GM12878 (cell line): ENCODE measurements around the gene IL36RN. TPM values are rescaled to one million over a fixed set of nuclear protein-coding genes. Genes with fewer than 3 reads are reported as not detected.

ENCODE experiments used
- ATAC-seq: fragments of 200-7000 bp; cut with Tn5 transposase; 3 replicates; pipeline ENCODE4 v1.9.1; 2020; ENCODE audit warnings: mild to moderate bottlenecking, moderate library complexity
- BruUV-seq: library from RNA; stranded (reverse); fragments of 400-500 nt; replicated peaks from 2 replicates; lab custom pipeline; 2021; lab: Mats Ljungman, UMichigan
- CTCF ChIA-PET: fragments of 300-600 bp; sonication (Branson Sonifier 250); formaldehyde crosslinking; extraction: SDS; loops from one replicate; lab custom pipeline; 2021; ENCODE audit warnings: inconsistent platforms; lab: Yijun Ruan, JAX
- POLR2A ChIA-PET: fragments of 350-600 bp; formaldehyde crosslinking; extraction: SDS; loops from one replicate; lab custom pipeline; 2021; ENCODE audit warnings: inconsistent platforms; lab: Charles Lee
- RAD21 ChIA-PET: fragments of 300-600 bp; sonication (Branson Sonifier 250); formaldehyde crosslinking; loops from one replicate; lab custom pipeline; 2023; ENCODE audit warnings: antibody characterized with exemption; ENCODE audit not compliant: unreplicated experiment; lab: Charles Lee
- SMC1A ChIA-PET: fragments of 300-600 bp; sonication (Branson Sonifier 250); formaldehyde crosslinking; loops from one replicate; lab custom pipeline; 2023; ENCODE audit not compliant: unreplicated experiment, uncharacterized antibody; lab: Charles Lee
- DNase-seq: peaks from one replicate; pipeline ENCODE4 v3.0.0-alpha.2; 2011; ENCODE audit warnings: low read depth, low spot score
- FAIRE-seq: peaks from 3 replicates; lab custom pipeline; 2011; peaks lifted over from hg19 to GRCh38; lab: Jason Lieb, UNC
- H2AFZ ChIP-seq: 2 replicates; pipeline ENCODE4 v1.6.0; 2011; ENCODE audit warnings: low read depth, low read length, control low read depth; ENCODE audit not compliant: control insufficient read depth
- H3K27ac ChIP-seq: 2 replicates; pipeline ENCODE4 v1.5.1; 2011; ENCODE audit warnings: control low read depth; ENCODE audit not compliant: control insufficient read depth, insufficient read depth
- H3K27me3 ChIP-seq, 2 experiments: replicated peaks in 1 of 2; 2 replicates each; pipeline versions ENCODE4 v1.6.0 to v1.6.1; 2011; ENCODE audit warnings: low read length in 1 of 2; ENCODE audit not compliant: control insufficient read depth in 2 of 2, insufficient read depth in 2 of 2
- H3K36me3 ChIP-seq, 2 experiments: 2 replicates each; pipeline ENCODE4 v1.5.1; 2011; ENCODE audit warnings: low read length in 1 of 2; ENCODE audit not compliant: control insufficient read depth in 2 of 2, insufficient read depth in 2 of 2
- H3K4me1 ChIP-seq: 2 replicates; pipeline ENCODE4 v1.6.1; 2011; ENCODE audit warnings: mild to moderate bottlenecking, low read length, moderate library complexity, mixed read lengths; ENCODE audit not compliant: control insufficient read depth, insufficient read depth
- H3K4me2 ChIP-seq: 2 replicates; pipeline ENCODE4 v1.6.0; 2011; ENCODE audit warnings: control low read depth; ENCODE audit not compliant: control insufficient read depth, insufficient read depth
- H3K4me3 ChIP-seq: fragments of 200-600 bp; sonication (generic); 2 replicates; pipeline ENCODE4 v1.5.1; 2016
- H3K79me2 ChIP-seq: 2 replicates; pipeline ENCODE4 v1.6.0; 2011; ENCODE audit warnings: low read length; ENCODE audit not compliant: control insufficient read depth, insufficient read depth
- H3K9ac ChIP-seq: 2 replicates; pipeline ENCODE4 v1.8.0; 2011; ENCODE audit warnings: low read length, control low read depth, mixed read lengths; ENCODE audit not compliant: control insufficient read depth, insufficient read depth
- H3K9me3 ChIP-seq: replicated peaks from 3 replicates; pipeline ENCODE4 v1.5.1; 2011; ENCODE audit warnings: mild to moderate bottlenecking, low read length; ENCODE audit not compliant: control insufficient read depth, insufficient read depth
- H4K20me1 ChIP-seq: 2 replicates; pipeline ENCODE4 v1.6.0; 2011; ENCODE audit not compliant: control insufficient read depth, insufficient read depth
- FOXM1 ChIP-seq: IDR thresholded peaks from 2 replicates; pipeline ENCODE4 v1.6.1; 2012; ENCODE audit warnings: low read depth, mild to moderate bottlenecking, inconsistent platforms, low read length, moderate library complexity
- HDAC2 ChIP-seq: fragments of 200-600 bp; sonication (generic); IDR thresholded peaks from 2 replicates; pipeline ENCODE4 v1.6.1; 2017
- JUNB ChIP-seq: IDR thresholded peaks from 2 replicates; pipeline ENCODE4 v1.6.1; 2016; ENCODE audit warnings: antibody characterized with exemption, mild to moderate bottlenecking
- KLF5 ChIP-seq: fragments of 450-650 bp; IDR thresholded peaks from 2 replicates; pipeline ENCODE4 v1.6.1; 2014; ENCODE audit warnings: mild to moderate bottlenecking; ENCODE audit not compliant: partially characterized antibody
- MTA2 ChIP-seq: fragments of 450-650 bp; IDR thresholded peaks from 2 replicates; pipeline ENCODE4 v1.6.1; 2016; ENCODE audit warnings: low read depth, mild to moderate bottlenecking, moderate library complexity
- NFYB ChIP-seq: IDR thresholded peaks from 2 replicates; pipeline ENCODE4 v1.6.1; 2011; ENCODE audit warnings: low read depth, mild to moderate bottlenecking, low read length, improper control_type of control experiment, moderate library complexity; ENCODE audit not compliant: insufficient read depth
- RAD21 ChIP-seq: IDR thresholded peaks from 2 replicates; pipeline ENCODE4 v1.6.1; 2011; ENCODE audit warnings: mild to moderate bottlenecking, low read depth, low read length, moderate library complexity; ENCODE audit not compliant: insufficient read depth
- RAD51 ChIP-seq: fragments of 450-650 bp; IDR thresholded peaks from 2 replicates; pipeline ENCODE4 v1.6.1; 2016; ENCODE audit warnings: moderate library complexity, mild to moderate bottlenecking, inconsistent platforms
- REST ChIP-seq: IDR thresholded peaks from 2 replicates; pipeline ENCODE4 v1.6.1; 2012; ENCODE audit warnings: mild to moderate bottlenecking, low read depth, low read length
- STAT1 ChIP-seq: fragments of 450-650 bp; conservative IDR thresholded peaks from 2 replicates; pipeline ENCODE4 v1.6.1; 2014; ENCODE audit warnings: antibody characterized with exemption, mild to moderate bottlenecking
- STAT3 ChIP-seq: IDR thresholded peaks from 2 replicates; pipeline ENCODE4 v1.6.1; 2011; ENCODE audit warnings: low read depth, low read length, improper control_type of control experiment
- WGBS: methylation state at CpG from one replicate; pipeline ENCODE4 v1.1.6; 2016; ENCODE audit warnings: low lambda C conversion rate; ENCODE audit not compliant: insufficient replicate concordance, insufficient coverage; ENCODE audit errors: missing lambda C conversion rate; 5-methylcytosine and 5-hydroxymethylcytosine counted together
- in situ Hi-C: fragments of 300-500 bp; cut with MboI; formaldehyde crosslinking; loops from 9 replicates; pipeline ENCODE4 v1.14.3; 2018; ENCODE audit warnings: mixed read lengths
- intact Hi-C: fragments of 100-400 bp; cut with micrococcal nuclease; formaldehyde crosslinking; loops from one replicate; pipeline ENCODE4 v1.14.2; 2022; ENCODE audit not compliant: unreplicated experiment
- polyA plus RNA-seq, 11 experiments: library from polyadenylated mRNA; depleted of rRNA in 4 of 11; unstranded in 6 of 11; stranded (reverse) in 5 of 11; fragments of >200 nt; fragmentation: Nextera tagmentation in 4 of 11; fragmentation: Illumina TruSeq in 1 of 11; extraction: Ambion mirVana in 4 of 11; extraction: Trizol in 1 of 11; gene quantifications; 1 replicate in 1 of 11; 2 replicates in 10 of 11; pipeline versions ENCODE4 v1.2.1 to v1.2.3, GENCODE V29; 2011 to 2016; ENCODE audit warnings: inconsistent platforms in 2 of 11, missing spikeins in 2 of 11, low read depth in 1 of 11
- total RNA-seq, 4 experiments: library from RNA; depleted of rRNA in 3 of 4; stranded (reverse); fragments of >200 nt in 3 of 4; fragmentation: Illumina TruSeq in 1 of 4; extraction: Trizol in 1 of 4; gene quantifications; 2 replicates each; pipeline versions ENCODE4 v1.2.1 to v1.2.3, GENCODE V29; 2013 to 2021

Gene IL36RN
- total and polyA plus RNA-seq, 10 of the 15 experiments (the other 5 are each of a cell fraction or from before 2014, with no cell fraction given), result not detected

DNA sequence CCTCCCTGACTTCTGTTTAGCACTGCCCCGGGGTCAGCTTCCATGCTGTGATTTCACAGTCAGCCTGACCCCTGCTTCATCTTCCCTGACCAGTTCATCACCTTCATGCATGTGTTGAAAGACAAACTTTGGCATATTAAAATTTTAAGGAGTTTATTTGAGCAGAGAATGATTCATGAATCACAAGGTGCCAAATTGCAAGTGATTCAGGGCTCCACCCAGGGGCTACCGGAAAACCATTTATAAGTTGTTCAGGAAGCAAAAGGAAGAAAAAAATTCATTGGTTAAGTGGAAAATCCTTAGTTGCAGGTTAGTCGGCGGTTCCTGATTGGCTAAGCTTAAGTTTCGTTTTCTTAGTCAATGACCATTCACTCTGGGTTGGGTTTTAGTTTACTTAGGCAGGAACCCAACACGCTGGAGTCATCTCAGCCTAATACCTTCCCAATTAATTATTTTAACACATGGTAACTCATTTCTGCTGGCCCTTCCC lies 19.4 kb downstream of the IL36RN start:
- H4K20me1 ChIP-seq, result no peaks in the 10 kb centered on the region
- 33% methylated on average over 6 of the region's 6 CpGs for WGBS
- ChIA-PET CTCF (interaction anchor here (0.7 to 11.8 kb wide), 7 partner anchors 10 to 1152 kb away, joined by 3 to 182 read pairs (median 4); partner anchors contain the start of gene IL1F10), POLR2A (interaction anchor here (0.6 kb wide), 1 partner anchor 21 kb away, joined by 4 read pairs; no protein-coding TSS in a partner anchor), SMC1A (interaction anchor here (1.2 to 2.6 kb wide), 3 partner anchors 21 to 60 kb away, joined by 3 to 14 read pairs (median 12); no protein-coding TSS in a partner anchor)
- no peaks in the 10 kb centered on the region for H3K9me3 ChIP-seq
- intact Hi-C loops, result no loop called here
- H3K27me3 ChIP-seq, result no peaks in the 10 kb centered on the region; a peak in 1 of 4 replicates
- H3K9ac ChIP-seq, result no peak overlapping the region
- H2AFZ ChIP-seq, result no peak overlapping the region
- FAIRE-seq (no peak), DNase-seq (no peak)
- H3K27ac ChIP-seq, result no peak overlapping the region
- H3K4me3 ChIP-seq, result no peak overlapping the region
- no TSS peak for BruUV-seq
- no peaks in the 10 kb centered on the region for H3K79me2 ChIP-seq
- no peaks in the 10 kb centered on the region for H3K4me1 ChIP-seq
- 0 out of 2 replicates have a peak, but pooled peaks have one; percentile 24 for TF ChIP-seq NFYB
- no peak for TF ChIP-seq HDAC2
- TF ChIP-seq, all 136 proteins: peak for 1
- ATAC-seq, result no peak
- Histone ChIP-seq H3K4me2 (no peak overlapping the region), H3K36me3 (no peaks in the 10 kb centered on the region)
- in situ Hi-C loops, result no loop called here
- RAD21 ChIA-PET, result no interaction called here

GRCh38 chr2:113079131-113079530 lies 20.1 kb downstream of the IL36RN start:
- intact Hi-C loops, result no loop called here
- ChIA-PET CTCF (interaction anchor here (0.5 to 11.8 kb wide), 18 partner anchors 8 to 1152 kb away, joined by 3 to 182 read pairs (median 6); partner anchors contain the start of genes IL1F10 and PSD4), RAD21 (interaction anchor here (1.1 to 2.1 kb wide), 3 partner anchors 58 to 125 kb away, joined by 3 to 33 read pairs (median 9); no protein-coding TSS in a partner anchor), POLR2A (no interaction called here), SMC1A (interaction anchor here (0.8 to 2.6 kb wide), 5 partner anchors 14 to 101 kb away, joined by 3 to 14 read pairs (median 4); no protein-coding TSS in a partner anchor)
- 25% methylated on average over 4 of the region's 4 CpGs for WGBS
- ATAC-seq, result no peak
- no peak for DNase-seq
- in situ Hi-C loops, result no loop called here
- Histone ChIP-seq H3K4me3 (no peak overlapping the region), H2AFZ (no peak overlapping the region), H3K4me1 (no peaks in the 10 kb centered on the region), H4K20me1 (no peaks in the 10 kb centered on the region), H3K9me3 (no peaks in the 10 kb centered on the region), H3K9ac (no peak overlapping the region), H3K36me3 (no peaks in the 10 kb centered on the region), H3K27ac (no peak overlapping the region), H3K27me3 (no peaks in the 10 kb centered on the region; a peak in 1 of 4 replicates), H3K79me2 (no peaks in the 10 kb centered on the region), H3K4me2 (no peak overlapping the region)
- BruUV-seq, result no TSS peak
- FAIRE-seq, result no peak
- TF ChIP-seq STAT1 (no peak), MTA2 (no peak), FOXM1 (no peak), KLF5 (no peak), STAT3 (no peak), RAD51 (no peak), JUNB (no peak), REST (no peak), RAD21 (no peak)
